22Rv1 (cell line): ENCODE measurements around the gene TAF3.

Source experiments
- H3K27ac ChIP-seq: fragments of 450-650 bp; 2 replicates; pipeline ENCODE4 v1.5.1; 2017
- ZFX ChIP-seq: fragments of 450-650 bp; IDR thresholded peaks from 2 replicates; pipeline ENCODE4 v1.6.1; 2017; ENCODE audit warnings: antibody characterized with exemption, borderline replicate concordance
- TF ChIP-seq, protein P1 (sequence below): fragments of 450-650 bp; IDR thresholded peaks from 2 replicates; pipeline ENCODE4 v1.5.1; 2017; ENCODE audit warnings: mild to moderate bottlenecking

Gene TAF3

DNA sequence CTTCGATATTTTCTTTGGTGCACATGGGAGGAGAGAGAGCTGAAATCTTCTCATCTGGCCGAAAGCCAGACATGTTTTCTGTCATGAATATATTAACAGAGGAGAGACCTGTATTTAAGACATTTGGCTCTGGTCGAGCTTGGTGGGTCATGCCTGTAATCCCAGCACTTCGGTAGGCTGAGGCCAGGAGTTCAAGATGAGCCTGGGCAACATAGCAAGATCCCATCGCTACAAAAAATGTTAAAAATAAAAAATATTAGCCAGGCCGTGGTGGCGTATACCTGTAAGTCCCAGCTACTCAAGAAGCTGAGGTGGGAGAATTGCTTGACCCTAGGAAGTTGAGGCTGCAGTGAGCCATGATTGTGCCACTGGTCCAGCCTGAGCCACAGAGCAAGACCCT lies 214.3 kb downstream of the TAF3 start:
- no peak for TF ChIP-seq ZFX
- TF ChIP-seq, protein P1, sequence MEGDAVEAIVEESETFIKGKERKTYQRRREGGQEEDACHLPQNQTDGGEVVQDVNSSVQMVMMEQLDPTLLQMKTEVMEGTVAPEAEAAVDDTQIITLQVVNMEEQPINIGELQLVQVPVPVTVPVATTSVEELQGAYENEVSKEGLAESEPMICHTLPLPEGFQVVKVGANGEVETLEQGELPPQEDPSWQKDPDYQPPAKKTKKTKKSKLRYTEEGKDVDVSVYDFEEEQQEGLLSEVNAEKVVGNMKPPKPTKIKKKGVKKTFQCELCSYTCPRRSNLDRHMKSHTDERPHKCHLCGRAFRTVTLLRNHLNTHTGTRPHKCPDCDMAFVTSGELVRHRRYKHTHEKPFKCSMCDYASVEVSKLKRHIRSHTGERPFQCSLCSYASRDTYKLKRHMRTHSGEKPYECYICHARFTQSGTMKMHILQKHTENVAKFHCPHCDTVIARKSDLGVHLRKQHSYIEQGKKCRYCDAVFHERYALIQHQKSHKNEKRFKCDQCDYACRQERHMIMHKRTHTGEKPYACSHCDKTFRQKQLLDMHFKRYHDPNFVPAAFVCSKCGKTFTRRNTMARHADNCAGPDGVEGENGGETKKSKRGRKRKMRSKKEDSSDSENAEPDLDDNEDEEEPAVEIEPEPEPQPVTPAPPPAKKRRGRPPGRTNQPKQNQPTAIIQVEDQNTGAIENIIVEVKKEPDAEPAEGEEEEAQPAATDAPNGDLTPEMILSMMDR: no peak
- no peak overlapping the region for H3K27ac ChIP-seq

DNA sequence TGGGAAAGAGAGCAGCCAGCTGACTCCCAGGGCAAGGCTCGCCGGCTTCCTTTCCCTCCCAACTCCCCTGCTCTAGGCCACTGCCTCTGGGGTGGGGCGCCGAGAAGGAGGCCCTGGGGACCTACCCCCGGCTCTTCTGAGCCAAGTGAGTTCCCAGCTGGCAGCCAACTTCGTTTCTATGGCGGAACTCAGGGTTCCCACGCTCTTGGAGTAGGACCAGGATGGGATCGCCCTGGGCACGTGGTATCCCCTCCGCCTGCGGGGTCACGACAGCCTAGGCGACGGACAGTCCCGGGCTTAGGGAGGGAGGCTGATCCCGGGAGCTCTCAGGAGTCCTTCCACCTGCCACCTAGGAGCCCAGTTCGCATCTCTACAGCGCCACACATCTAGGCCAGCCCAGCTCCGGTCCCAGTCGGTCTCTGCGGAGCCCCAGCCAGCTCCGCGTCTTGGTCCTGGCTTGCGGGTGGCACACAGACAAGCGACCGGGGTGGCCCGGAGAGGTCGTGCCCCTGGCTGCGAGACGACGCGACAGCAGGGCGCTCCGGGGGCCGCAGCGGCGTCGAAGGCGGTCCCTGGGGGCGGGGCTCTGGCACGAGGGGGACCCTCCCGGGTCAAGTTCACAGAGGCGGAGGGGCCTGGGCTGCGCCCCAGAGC lies 215.6 kb downstream of the TAF3 start:
- no peak overlapping the region for H3K27ac ChIP-seq
- TF ChIP-seq, protein P1: no peak
- TF ChIP-seq ZFX: no peak

DNA sequence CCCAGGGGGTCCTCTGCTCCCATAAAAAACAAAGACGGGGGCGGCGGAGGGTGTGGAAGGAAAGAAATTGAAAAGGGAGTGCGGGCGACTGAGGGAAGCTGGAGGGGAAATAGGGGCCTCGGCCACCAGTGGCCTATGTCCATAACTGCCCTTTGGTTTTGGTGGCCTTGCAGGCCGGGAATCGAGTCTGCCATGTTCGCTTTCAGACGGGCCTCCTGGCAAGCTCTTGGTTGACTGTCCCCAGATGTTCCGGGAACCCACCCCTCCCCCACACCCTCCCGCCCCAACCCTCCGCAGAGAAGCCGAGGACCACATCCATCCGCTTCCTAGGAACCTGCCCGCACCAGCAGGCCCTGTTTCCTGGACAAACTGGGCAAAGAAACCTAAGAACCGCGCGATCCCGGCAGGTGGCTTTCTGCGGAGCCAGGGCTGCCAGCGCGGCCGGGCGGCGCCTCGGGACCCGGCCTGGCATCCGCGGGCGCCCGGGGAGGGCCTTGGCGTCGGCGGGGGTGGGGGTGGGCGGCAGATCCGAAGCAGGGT lies 216.2 kb downstream of the TAF3 start:
- TF ChIP-seq ZFX: no peak
- TF ChIP-seq, protein P1: no peak

DNA sequence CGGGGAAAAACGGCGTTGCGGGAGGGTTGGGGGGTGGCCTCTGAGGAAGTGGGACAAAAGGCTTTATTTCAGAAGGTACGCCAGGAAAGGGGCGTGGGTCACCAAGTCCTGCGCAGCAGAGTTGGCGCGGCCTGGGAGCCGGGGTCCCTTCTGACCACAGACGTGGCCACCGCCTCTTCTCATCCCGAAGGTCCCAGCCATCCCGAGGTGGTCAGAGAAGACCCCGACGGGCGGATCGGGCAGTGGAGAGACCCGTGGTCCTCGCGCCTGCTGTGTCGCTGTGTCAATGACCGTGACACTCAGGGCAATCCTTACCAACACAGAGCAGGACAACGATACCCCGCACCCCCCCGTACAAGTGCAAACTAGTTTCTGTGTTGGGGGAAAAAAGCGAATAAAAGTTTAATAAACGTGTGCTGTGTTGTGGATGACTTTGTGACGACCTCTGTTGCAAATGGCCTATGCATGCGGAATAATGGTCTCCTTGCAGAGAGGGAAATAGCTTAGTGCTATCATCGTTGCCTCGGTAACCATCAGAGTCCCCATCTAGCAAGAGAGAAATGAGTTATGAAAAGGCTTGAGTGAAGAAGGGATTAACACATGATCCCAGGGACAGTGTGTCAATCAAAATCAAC lies 216.8 kb downstream of the TAF3 start:
- no peak overlapping the region for H3K27ac ChIP-seq
- TF ChIP-seq ZFX: no peak
- TF ChIP-seq, protein P1: no peak

More for the DNA sequence above, 216.2 kb downstream of the TAF3 start:
- no peak overlapping the region for H3K27ac ChIP-seq

DNA sequence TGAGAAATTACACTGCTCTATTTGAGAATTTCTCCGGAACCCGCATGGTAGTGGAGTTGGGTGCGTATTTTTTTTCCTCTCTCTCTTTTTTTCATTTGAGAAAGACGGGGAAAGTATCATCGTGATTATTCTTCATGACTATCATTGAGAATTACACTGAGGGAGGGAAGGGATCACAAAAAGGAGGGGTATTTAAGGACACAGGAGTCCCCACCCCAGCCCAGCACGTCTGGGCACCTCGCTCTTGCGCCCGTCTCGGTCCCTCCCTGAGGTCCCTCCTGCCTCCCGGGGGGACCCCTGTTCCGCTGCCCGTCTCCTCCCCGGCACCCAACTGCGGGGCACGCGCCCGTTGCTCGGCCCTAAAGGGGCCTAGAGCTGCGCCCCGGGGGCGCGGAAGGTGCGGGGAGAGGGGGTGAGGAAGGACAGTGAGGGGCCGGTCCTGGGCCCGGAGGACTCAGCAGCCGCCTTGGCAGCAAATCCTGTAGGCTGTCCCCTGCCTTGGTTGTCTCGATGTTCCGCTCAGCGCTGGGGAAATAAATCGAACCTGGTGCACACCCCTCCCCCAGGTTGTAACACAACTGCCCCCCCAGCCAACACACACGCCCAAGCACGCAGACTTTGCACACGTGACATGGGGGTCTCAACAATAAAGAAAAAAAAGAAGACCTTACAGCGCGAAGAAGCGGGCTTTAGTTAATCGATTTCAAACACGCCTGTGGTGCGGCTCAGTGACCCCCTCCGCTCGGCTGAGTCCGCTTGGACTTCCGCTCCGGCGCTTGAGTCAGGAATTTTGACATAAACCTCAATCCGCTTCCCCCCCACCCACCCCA lies 217.6 kb downstream of the TAF3 start:
- no peak overlapping the region for H3K27ac ChIP-seq
- TF ChIP-seq ZFX: no peak
- TF ChIP-seq, protein P1: no peak

DNA sequence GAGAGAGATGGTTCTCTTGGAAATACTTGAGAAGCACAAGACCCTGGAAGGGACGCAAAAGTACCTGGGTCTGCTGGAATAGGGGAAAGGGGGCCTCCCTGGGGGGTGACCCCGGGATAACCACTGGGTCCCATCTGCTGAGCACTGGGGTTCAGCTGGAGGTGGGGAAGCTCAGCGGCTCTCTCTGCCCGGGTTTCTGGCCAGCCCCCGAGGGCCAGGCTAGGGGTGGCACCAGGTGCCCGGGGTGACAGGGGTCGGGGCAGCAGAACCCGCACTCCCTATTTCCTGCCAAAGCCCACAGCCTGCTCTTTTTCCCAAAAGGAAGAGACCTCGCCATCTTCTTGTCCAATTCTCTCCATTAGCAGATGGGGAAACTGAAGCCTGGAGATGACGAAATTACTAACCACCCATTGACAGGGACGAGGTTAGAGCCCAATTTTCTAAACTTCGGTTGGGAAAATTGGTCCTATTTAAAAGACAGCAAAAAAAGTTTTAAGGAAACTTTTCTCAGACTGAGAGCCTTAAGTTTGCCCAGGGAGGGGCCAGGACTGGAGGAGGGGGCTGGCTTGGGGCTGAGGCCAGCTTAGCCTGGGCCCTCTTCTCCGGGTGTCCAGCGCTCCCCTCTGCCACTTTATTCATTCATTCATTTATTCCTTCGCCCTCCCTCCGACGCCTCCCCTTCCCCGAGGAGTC lies 218.3 kb downstream of the TAF3 start:
- peak overlapping the region; percentile 86 for H3K27ac ChIP-seq
- TF ChIP-seq, protein P1: no peak
- no peak for TF ChIP-seq ZFX
